HTERT RPE-1 (cell line): ENCODE results near the gene SNX30.

Experiments used
- in situ Hi-C: fragments of 300-500 bp; cut with MboI; formaldehyde crosslinking; loops from 4 replicates; pipeline ENCODE4 v1.14.3; 2020; ENCODE audit warnings: low sequenced_read_pairs

Gene SNX30

GRCh38 chr9:112819635-112820496, 69.3 kb downstream of the SNX30 start:
- in situ Hi-C loops: no loop called here

GRCh38 chr9:112820881-112821280, 70.3 kb downstream of the SNX30 start:
- in situ Hi-C loops: no loop called here

DNA sequence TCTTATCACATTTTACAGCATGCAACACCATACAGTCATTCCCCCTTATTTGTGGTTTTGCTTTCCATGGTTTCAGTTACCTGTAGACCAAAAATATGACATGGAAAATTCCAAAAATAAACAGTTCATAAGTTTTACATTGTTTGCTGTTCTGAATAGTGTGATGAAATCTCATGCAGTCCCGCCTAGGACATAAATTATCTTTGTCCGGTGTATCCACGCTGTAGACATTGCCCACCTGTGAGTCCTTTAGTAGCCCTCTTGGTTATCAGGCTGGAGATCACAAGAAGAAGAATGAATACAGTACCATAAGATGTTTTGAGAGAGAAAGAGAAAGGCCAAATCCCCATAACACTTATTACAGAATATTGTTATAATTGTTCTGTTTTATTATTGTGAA, 72.1 kb downstream of the SNX30 start:
- in situ Hi-C loops: no loop called here

GRCh38 chr9:112823257-112823656, 72.7 kb downstream of the SNX30 start:
- in situ Hi-C loops: no loop called here

GRCh38 chr9:112831281-112831851, 80.8 kb downstream of the SNX30 start:
- in situ Hi-C loops: no loop called here

- in situ Hi-C loops: no loop called here
Observed at GRCh38 chr9:112831969-112832368, 81.4 kb downstream of the SNX30 start.

- in situ Hi-C loops: no loop called here
Observed at GRCh38 chr9:112833081-112833480, 82.5 kb downstream of the SNX30 start.

DNA sequence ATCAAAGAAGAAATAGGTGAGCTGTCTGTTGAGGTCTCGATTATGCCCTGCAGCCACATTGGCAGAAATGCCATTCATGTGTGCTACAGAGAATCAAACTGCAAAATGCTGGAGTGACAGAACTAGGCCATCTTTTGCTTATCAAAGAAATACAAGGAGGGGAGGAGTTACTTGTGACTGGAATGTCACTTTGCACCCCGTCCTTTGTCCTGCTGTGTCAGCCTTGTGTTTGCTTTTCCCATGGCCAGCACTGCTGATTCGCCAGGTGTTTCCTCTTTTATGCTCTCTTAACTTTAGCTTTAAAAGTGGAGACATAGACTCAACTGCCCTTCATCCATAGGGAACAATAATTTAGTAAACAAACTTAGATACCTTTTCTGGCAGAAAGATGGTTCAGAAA, 85.8 kb downstream of the SNX30 start:
- in situ Hi-C loops: no loop called here

- in situ Hi-C loops: no loop called here
Observed at GRCh38 chr9:112838342-112838741, 87.8 kb downstream of the SNX30 start.

GRCh38 chr9:112839331-112839730, 88.8 kb downstream of the SNX30 start:
- in situ Hi-C loops: no loop called here

DNA sequence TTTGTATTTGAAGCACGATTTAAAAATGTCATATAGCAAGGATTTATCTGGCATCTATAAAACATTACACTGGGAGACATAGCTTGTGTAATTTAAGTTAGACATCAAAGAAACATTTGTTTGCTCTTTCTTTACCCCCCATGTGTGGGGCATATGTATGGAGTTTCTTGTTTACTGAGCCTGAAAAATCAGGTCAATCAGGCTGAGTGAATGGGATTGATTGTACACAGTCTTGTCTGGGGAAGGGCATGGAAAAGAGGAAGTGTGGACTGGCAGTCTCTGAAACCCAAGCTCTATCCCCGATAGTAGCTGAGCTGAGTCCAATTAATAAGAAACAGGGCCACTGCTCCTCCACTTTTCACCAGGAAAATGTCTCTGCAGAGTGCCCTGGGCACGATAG, 90.7 kb downstream of the SNX30 start:
- in situ Hi-C loops: no loop called here

DNA sequence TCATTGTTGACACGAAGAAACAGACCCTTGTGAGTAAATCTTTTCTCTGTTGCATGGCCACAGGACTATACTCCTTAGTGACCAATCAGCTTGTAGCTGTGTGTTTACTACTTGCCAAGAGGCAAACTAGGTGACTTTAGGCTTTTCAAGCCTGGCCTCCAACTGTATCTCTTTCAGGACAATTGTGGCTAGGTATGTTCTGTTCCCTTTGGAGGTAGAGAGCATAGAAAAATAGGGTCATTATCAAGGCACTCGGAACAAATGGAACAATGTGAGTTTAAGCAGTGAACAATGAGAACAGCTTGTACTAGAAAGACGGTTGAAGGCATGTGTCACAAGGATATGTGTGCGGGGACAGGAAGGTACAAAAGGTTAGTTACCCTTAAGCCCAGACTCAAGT, 92.0 kb downstream of the SNX30 start:
- in situ Hi-C loops: no loop called here

- in situ Hi-C loops: no loop called here
Observed at GRCh38 chr9:112844771-112845542, 94.4 kb downstream of the SNX30 start.

DNA sequence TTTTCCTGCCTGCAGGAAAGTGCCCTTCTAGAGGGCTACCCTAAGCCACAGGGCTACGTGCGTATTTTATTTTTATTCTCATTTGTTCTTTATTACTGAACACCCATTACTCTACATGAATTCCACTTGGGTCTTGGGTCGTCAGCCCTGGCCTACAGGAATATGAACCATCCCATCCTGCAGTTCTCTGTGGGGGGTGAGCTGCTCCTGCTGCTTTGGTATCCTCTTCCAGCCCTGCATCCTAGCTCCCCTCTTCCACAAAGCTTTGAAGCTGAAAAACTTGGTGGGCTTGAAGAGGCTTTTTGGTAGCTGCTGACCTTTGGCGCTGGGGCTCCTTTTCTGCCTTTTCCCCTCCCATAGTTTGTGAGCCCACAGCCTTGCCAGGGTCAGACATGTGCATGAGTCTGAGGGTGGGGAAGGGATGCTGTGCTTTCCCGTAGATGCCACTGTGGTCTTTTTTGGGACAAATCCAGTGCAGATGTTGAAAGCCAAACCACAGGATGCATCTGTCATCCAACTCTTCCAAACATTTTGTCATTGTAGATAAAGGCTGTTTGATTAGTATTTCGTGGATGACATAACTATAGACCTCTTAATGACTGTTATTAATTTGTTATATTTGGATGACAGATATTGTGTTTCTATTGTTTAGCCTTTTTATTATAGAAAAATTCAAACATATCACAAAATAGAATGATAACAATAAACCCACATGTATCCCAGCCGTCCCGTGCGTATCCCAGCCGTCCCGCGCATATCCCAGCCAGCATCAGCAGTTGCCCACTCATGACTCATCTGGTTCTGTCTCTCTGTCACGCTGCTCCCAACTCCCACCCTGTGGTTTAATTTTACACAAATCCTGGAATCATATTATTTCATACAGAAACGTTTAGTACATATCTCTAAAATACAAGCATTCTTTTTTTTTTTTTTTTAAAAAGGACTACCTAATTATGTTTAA, 96.2 kb downstream of the SNX30 start:
- in situ Hi-C loops: no loop called here

DNA sequence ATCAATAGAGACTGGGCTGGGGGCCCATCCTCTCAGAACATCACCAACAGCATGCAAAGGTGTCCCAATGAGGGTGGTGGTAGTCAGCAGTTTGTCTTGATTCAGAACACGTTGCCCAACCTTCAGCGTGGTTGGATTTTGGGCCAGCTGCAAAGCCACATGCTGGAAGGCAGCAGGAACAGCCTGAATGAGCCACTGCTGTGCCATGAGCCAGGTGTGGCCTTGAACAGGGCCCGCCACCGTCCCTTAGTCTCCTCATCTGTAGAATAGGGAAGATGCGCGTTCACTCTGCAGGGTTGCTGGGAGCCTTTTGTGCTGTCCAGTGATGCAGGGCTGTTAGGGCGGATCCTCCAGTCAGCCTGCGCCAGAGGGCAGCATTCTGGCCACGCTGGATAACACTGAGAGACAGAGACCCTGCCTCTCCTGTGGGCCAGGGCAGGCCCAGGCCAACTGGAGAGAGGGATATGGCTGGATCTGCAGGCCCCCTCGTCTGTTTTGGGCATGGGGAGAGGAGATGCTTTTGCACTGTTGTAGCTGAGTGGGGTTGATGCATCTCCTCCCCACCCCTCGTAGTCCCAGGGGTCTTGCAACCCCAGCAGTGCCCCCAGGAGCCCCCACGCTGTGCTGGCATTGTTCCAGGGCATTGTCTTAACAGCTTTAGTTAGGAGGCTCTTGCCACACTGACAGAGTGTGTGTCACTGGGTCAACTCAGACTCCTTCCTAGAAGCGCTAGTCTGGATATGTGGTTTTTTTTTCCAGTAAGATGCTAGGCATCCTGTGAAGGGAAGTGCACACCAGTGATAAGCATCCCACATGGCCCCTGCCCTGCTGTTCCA, 98.0 kb downstream of the SNX30 start:
- in situ Hi-C loops: no loop called here

DNA sequence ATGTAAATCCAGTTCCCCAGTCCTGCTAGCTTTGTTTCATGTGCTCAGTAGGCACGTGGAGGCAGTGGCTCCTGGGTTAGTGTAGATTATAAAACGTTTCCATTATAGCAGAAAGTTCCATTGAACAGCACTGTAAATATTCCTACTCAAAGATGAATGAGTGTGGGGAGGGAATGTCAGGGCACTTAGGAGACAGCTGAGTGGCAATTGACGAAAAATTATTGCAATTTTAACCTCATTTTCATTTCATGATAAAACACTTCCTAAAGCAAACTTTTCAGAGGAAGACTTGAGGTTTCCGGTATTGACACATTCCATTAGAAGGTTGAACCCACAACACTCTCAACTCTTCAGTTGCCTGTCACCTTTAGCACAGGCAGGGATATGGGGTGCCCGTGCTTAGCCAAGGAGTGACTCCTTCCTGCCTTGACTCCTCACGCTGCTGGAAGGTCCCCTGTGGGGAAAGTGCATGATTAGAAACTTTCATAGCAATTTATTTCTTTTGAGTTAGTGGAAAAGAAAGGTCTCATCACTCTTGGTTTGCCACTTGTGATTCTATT, 98.9 kb downstream of the SNX30 start:
- in situ Hi-C loops: no loop called here

GRCh38 chr9:112850840-112851239, 100.3 kb downstream of the SNX30 start:
- in situ Hi-C loops: no loop called here

GRCh38 chr9:112852741-112853504, 102.4 kb downstream of the SNX30 start:
- in situ Hi-C loops: no loop called here
